GM18861 (cell line): Measurements from ENCODE around the gene CHRNA4.
"Not testable (repeated sequence)": the region's sequence is repeated elsewhere in the genome, so short reads cannot be mapped to it uniquely, and the experiment has no call there.

Experiments used
- ATAC-seq: cut with Tn5 transposase; IDR thresholded peaks from one replicate; pipeline ENCODE4 v1.9.1; 2021; ENCODE audit not compliant: unreplicated experiment

Gene CHRNA4

GRCh38 chr20:63398744-63399514 is 37.8 kb upstream of the CHRNA4 start:
- no peak for ATAC-seq

DNA sequence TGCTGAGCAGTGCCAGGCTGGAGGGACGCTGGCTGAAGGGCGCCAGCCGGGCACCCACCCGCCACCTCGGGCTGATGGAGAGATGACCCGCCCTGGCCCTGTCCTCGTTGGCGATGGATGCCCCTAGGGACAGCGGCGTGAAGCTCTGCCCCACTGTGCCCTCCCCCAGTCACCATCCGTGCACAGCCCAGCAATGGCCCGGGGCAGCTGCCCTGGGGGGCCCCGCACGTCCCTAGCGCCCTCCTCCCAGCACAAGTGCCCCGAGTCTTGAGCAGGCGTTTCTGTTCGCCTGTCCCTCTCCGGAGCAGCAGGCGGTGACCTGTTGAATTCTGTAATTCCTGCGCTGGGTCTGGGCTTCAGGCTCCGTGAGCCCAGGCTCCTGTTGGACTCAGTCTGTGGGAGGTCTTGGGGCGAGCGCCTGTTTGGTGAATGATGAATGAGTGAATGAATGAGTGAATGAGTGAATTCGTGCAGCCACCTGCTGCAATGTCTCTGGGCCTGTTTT is 36.8 kb upstream of the CHRNA4 start:
- no peak for ATAC-seq

DNA sequence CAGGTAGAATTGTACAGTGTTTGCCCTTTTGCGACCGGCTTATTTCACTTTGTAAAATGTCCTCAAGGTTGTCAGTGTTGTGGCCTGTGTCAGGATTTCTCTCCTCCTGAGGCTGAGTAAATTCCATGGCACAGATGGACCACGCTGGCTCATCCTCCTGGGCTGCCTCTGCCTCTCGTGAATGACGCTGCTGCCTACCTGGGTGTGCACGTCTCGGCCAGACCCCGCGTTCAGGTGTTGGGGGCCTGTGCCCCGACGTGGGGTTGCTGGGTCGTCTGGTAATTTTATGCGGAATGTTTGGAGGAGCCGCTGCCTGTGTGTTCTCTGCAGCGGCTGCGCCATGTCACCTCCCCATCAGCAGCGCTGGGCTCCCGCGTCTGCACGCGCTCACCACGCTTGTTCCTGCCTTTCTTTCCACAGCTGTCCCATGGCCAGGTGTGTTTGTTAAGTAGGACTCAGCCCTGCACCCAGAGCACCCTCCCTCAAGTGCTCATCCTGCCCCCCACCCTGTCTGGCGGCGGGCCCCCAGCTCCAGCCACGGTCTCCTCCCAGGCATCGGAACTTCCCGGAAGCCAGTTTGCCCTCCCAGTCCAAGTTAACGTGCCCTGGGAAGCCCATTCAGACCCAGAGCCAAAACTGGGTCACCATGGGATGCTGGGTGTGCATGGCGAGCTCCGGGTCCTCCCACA is 36.1 kb upstream of the CHRNA4 start:
- ATAC-seq, result no peak

DNA sequence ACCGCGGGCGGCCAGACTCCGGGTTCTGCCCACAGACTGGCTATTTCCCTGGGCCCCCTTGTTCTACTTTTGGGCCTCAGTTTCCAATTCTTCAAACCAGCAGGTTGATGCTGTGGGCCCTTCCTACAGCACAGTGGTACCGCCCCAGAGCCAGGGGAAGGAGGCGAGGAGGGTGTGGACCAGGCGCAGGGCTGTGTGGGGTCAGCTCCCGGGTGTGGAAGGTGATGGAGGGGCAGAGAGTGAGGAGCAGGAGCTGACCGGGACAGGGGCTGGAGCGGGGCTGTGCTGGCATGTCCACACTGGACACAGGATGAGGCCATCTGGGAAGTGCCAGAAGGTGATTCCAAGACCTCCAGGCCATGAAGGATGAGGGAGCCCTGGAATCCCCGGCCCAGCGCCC is 35.2 kb upstream of the CHRNA4 start:
- ATAC-seq, result no peak

- no peak for ATAC-seq
Measured at GRCh38 chr20:63395723-63396122, 34.6 kb upstream of the CHRNA4 start.

- ATAC-seq, result no peak
Measured at GRCh38 chr20:63394920-63395455, 33.8 kb upstream of the CHRNA4 start.

DNA sequence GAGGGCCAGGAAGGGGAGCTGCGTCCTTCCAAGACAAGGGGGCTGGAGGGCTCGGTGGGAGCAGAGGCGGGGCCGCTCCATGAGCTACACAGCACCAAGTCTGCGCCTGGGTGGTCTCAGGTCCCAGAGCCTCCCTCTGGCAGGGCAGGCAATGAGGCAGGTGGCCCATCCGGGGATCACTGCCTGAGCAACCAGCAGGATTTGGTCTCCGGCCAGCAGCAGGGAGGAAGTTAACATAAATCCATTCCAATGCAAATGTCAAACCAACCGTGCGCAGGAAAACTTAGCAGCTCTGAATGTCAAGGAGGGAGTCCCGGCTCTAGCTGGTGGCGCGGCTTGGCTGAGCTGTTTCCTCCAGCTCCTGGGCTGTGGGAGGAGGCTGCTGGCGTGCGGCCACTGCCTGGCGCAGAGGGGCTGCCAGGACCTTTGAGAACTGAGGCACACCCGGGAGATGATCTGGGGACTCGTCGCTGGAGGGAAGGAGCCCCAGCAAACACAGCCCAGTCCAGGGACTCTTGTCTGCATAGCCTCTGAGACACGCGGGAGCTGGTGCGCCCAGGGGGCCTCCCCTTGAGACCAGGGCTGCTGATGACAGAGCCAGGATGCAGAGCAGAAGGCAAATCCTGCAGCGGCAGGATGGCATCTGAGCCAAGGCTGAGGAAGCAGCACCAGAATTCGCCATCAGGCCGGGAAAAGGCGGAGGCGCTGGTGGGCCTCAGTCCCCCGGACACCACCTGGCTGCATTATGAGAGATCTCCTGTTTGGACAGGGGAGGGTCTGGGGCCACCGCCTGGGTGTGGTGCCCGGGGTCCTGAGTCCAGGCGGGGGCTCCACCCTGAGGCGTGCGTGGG is 33.1 kb upstream of the CHRNA4 start:
- no peak for ATAC-seq

DNA sequence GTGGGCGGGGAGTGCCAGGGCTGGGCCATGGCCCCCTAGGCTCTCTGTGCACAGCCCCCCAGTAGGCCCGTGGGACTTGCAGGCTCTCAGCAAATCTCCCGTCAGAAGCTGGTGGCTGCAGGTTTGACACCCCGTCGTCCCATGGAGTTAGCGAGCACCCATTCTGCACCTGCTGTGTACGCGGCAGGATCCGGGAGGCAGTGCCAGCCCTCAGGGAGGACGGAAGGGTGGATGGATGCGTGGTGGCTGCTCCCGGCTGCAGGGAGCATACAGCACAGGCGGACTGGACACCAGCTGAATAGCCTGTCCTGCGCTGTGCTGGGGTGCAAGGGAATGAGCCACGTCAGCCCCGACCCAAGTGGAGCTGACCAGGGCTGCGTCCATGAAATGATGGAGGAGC is 32.4 kb upstream of the CHRNA4 start:
- ATAC-seq, result no peak

- no peak for ATAC-seq
Measured at GRCh38 chr20:63392465-63393365, 31.6 kb upstream of the CHRNA4 start.

DNA sequence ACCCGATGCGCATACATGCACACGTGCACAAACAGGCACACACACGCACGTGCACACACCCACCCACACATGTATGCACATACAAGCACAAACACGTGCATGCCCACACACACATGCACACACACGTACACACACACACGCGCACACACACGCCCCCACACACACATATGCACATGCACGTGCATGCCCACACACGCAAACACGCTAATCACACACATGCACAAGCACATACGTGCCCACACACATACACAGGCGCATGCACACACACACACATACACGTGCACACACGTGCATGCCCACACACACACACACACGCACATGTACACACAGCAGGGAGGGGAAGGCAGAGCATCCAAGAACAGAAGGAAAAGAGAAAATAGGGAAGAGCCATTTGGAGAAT is 26.8 kb upstream of the CHRNA4 start:
- ATAC-seq, result no peak

- no peak for ATAC-seq
Measured at GRCh38 chr20:63387393-63387792, 26.2 kb upstream of the CHRNA4 start.

- ATAC-seq, result no peak
Measured at GRCh38 chr20:63386491-63386890, 25.3 kb upstream of the CHRNA4 start.

- no peak for ATAC-seq
Measured at GRCh38 chr20:63385819-63386218, 24.7 kb upstream of the CHRNA4 start.

DNA sequence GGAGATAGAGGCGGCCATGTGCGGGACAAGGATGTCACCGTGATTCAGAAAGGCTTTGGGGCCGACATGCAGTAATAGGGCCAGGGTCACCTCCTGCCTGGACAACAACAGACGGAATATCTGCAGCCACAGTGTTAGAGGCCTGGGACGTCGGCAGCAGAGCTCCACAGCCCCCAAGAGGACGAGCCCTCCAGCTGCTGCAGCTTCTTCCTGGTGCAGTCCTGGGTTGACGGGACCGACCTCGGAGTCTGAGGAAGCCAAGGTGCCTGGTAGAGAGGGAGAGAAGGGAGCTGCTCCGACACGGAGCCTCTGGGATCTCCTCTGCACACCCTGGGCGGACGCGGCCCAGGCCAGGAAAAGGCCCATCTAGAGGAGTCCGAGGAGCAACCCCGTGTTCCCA is 23.2 kb upstream of the CHRNA4 start:
- no peak for ATAC-seq

DNA sequence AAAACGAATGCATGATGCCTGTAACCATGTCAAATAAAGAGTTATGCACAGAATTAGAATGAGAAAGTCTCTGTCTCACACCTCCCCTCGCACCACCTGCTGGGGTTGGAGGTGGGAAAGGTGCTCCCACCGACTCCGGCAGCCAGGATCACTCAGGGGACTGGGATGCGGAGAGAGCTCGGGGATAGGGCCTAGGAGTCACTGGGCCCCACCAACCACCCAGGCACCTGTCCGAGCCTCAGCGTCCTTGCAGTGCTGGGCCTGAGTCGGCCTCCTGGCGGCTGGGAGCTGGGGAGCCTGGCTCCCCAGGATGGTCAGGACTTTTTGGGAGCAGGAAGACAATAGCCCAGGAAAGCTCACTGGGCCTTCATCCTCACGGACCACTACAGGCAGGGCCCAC is 22.4 kb upstream of the CHRNA4 start:
- ATAC-seq, result no peak

- ATAC-seq, result no peak
Measured at GRCh38 chr20:63382551-63383300, 21.6 kb upstream of the CHRNA4 start.

GRCh38 chr20:63381781-63382431 is 20.8 kb upstream of the CHRNA4 start:
- ATAC-seq, result no peak

- ATAC-seq, result no peak
Measured at GRCh38 chr20:63380346-63380870, 19.3 kb upstream of the CHRNA4 start.

DNA sequence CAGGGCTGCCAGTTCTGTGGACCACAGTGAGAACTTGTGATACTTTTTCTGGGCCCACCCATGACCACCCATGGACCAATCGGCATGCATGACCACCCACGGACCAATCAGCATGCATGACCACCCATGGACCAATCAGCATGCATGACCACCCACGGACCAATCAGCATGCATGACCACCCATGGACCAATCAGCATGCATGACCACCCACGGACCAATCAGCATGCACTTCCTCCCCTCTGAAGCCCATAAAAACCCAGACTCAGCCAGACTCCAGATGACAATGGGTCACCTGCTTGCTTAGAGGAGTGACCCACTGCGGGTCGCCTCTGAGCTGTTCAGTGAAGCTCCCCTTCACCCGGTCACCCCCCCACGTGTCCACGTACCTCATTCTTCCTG is 18.7 kb upstream of the CHRNA4 start:
- ATAC-seq, result not testable (repeated sequence)
